ENCODE data around the gene DNAH10.
"Not testable (repeated sequence)": the region's sequence is repeated elsewhere in the genome, so short reads cannot be mapped to it uniquely, and the experiment has no call there.

The DNAH10 gene

DNA sequence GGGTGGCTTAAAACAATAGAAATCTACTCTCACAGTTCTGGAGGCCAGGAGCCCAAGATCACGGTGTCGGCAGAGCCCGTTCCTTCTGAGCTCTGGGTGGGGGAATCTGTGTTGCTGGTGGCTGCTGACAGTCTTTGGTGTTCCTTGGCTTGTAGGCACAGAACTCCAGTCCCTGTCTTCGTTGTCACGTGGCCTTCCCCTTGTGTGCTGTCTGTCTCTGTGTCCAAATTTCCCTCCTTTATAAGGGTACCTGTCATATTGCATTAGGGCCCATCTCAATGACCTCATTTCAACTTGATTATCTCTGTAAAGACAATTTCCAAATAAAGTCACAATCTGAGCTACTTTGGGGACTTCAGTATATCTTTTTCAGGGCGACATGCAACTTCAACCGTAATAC is 128.9 kb downstream of the DNAH10 start:
- no peak for DNase-seq

DNA sequence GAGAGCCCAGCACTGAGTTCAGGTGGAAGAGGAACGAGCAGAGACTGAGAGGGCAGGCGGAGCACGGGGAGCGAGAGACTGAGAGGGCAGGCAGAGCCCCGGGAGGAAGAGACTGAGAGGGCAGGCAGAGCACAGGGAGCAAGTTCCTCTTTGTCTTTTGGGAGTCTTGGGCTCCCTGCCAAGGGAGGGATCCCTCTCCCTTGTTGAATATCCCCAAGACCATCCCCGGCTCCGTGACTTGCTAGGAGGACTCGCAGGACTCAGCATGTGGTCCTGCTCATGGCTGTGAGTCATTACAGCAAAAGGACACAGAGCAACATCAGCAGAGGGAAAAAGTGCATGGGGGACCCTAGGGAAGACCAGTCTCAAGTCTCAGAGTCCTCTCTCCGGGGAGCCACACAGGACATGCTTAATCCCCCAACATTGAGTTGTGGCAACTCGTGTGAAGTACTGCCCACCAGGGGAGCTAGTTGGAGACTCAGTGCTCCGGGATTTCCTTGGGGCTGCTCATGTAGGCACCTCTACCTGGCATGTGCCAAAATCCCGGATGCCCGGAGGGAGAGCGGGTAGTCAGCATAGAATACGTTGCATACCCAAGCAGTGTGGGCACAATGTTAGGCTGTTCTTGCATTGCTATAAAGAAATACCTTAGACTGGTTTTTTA is 129.5 kb downstream of the DNAH10 start:
- DNase-seq, result no peak

DNA sequence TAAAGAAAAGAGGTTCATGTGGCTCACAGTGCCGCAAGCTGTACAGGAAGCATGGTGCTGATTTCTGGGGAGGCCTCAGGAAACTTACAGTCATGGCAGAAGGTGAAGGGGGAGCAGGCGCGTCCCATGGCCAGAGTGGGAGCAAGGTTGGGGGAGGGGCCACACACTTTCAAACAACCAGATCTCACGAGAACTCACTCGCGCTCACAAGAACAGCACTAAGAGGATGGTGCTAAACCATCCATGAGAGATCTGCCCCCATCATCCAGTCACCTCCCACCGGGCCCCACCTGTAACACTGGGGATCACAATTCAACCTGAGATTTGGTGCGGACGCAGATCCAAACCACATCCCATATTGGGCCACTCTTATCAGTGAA is 130.1 kb downstream of the DNAH10 start:
- no peak for DNase-seq

DNA sequence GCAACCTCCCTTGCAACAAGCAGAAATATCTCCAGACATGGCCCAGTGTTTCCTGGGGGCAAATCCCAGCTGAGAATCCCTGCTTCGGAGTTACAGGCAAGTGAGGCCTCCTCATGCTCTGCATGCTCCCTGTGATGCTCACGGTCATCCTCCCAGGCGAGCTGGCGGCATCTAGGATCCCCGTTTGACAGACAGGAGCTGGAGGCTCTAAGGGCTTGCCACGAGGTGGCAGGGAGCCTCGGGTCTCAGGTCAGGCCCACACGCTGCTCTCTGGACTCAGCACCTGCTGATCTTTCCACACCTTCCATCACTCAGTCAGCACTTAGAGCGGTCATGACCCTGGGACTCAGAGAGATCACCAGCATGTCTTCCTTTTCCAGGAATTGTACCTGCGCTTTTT is 130.8 kb downstream of the DNAH10 start:
- DNase-seq, result no peak

DNA sequence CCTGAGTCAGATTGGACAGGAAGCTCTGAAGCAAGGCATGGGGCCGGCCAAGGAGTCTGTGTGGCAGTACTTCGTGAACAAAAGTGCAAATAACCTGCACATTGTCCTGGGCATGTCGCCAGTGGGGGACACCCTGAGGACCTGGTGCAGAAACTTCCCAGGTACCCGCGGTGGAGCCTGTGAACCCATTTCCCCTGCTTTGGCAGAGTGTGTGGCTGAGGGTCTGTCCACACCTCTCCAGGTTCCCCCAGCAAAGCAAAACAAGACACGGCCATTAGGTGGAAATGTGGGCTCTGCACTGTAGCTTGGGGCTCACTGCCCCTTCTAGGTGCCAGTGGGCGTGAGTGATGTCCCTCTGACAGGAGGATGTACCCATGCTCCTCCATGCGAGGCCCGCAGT is 131.2 kb downstream of the DNAH10 start:
- DNase-seq, result no peak

DNA sequence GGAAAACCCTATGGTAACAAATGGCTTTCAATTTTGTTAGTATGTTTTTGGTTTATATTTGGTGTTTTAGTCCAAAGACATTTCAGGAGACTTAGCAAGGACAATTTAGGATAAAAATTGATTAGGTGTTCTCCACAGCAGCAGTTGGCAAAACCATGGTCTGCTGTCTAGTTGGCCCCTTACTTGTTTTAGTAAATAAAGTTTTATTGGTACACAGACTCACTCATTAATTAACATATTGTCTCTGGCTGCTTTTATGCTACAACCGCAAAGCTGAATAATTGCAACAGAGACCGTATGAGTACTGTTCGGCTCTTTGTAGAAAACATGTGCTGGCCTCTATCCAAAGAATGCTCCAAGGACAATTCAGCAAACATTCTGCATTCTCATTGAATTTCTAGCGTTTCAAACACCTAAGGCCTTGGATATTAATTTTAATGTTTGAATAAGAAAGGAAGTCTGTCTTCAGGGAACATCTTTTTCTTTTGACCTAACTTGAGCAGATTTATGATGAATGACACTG is 132.8 kb downstream of the DNAH10 start:
- no peak for DNase-seq

DNA sequence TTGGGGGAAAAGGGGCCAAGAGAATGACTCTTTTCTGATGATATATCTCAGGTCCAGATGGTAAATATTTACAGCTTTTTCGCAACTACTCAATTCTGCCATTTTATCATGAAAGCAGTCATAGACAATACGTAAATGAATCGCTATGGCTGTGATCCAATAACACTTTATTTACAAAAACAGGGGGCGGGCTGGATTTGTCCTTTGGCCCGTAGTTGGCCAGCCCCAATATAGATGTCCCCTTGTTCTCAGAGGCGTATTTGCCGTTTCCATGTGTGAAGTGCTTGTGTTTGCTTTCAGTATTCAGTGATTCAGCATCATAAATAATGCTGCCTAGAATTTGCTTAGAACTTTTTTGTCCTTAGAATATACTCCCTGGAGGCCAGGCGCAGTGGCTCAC is 133.3 kb downstream of the DNAH10 start:
- no peak for DNase-seq

DNA sequence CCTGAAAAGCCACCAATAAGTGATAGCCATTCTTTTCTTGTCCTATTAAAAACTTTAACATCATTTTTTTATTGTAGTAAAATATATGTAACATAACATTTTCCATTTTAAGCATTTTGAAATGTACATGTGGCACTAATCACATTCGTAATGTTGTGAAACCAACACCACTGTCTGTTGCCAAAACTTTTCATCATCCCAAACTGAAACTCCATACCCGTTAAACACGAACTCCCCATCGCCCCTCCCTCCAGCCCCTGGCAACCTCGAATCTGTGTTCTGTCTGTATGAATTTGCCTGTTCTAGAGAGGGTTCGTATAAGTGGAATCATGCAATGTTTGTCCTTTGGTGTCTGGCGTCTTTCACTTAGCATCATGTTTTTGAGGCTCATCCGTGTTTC is 134.7 kb downstream of the DNAH10 start:
- no peak for DNase-seq

DNA sequence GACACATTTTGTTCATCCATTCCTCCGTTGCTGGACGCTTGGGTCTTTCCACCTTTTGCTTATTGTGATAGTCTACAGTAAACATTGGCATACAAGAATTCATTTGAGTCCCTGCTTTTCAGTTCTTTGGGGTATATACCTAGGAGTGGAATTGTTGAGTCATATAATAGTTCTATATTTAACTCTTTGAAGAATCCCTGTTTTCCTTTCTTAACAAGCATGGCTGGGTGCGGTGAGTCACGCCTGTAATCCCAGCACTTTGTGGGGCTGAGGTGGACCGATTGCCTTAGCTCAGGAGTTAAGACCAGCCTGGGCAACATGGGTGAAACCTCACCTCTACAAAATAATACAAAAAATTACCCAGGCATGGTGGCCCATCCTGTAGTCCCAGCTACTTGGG is 135.1 kb downstream of the DNAH10 start:
- peak; percentile 16 for DNase-seq

DNA sequence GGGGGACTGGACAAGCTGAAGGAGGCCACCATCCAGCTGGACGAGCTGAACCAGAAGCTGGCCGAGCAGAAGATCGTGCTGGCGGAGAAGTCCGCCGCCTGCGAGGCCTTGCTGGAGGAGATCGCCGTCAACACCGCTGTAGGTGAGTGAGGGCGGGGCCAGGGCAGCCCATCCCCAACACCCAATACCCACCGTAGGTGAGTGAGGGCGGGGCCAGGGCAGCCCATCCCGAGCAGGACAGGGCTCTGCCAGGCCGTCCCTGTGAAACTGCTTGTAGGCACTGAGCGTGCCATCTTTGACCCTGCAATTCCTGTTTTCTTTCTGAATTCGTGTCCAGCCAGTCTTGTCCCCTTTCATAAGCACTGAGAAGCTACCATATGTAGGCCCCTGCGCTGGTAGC is 136.6 kb downstream of the DNAH10 start:
- DNase-seq, result no peak

DNA sequence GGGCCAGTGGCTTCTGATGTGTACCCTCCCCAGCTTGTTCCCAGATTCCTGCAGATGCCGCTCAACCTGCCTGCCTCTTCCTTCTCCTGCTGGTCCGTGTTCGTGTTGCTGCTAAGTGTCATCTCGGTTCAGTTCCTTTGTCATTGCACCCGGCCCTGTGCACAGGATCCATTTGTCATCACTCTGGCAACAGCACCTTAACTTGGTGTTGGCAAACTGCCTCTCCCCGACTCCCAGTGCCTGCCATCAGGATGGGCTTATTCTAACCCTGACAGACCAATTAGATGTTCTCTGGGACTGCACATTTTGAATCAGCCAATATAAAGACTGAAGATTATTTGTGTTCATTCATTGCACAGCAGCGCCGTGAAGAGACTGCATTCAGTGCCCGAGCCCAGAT is 137.3 kb downstream of the DNAH10 start:
- no peak for DNase-seq

DNA sequence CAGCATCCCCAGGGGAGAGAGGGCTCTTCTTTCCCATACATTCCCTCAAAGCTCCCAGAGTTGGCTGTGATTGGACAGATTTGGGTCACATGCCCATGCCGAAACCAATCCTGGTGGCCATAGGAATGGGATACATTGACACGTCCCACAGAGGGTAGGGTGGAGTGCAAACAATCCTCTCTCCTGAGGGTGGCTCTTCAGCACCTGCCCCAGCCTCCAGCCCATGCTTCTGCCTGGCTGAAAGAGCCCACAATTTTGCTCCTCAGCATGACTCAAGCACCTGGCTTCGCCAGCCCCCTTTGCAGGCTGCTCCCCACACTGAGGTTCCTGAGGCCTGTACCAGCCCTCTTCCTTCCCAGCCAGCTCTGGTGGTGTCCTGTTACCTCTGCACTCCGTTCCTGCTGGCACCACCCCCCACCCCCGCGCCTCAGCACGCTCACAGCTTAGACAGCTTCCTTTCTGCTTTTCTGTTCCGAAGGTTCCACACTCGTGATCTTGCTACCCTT is 138.8 kb downstream of the DNAH10 start:
- DNase-seq, result no peak

DNA sequence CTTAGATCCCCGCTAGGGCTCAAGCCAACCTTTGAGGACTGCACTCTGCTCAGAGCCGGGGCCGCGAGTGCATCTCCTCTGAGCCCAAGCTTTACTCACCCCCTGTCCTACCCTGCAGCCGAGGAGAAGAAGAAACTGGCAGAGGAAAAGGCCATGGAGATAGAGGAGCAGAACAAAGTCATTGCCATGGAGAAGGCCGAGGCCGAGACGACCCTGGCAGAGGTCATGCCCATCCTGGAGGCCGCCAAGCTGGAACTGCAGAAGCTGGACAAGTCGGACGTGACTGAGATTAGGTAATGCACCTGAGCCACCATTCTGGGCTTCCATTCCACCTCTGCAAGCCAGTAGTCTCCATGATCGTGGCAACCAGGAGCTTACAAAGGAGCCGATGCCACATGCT is 140.7 kb downstream of the DNAH10 start:
- DNase-seq, result no peak

DNA sequence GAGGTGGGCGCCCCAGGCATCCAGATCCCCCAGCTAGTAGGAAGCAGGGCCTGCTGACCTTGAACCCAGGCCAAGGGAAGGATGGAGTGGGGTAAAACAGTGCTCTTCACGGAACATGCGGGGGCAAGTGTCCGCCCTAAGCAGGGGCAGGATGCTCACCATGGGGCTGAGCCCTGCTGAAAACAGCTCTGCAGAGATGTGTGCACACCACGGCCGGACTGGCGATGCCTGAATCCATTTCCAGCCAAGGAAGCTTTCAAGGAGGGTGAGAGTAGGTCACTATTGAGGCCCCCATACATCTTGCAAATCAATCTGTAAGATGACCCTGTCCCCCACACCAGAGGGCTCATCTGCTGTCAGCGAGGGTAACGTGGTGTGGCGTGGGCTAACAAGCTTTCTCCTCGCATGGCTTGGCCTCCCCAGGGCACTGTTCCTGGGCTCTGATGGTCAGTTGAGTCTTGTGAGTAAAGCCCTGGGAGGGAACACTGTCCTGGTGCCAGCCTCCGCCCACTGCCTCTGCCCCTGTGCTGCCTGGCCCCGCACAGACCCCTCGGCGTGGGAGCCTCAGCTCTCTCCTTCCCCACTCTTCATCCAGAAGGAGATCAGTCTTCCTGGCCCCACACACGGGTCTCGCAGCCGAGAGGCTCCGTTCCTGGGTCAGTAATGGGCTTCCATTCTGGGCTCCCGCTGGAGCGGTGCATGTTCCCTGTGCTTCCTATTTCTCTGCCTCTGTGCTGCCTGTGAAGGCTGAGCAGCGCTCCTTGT is 141.4 kb downstream of the DNAH10 start:
- DNase-seq, result no peak

DNA sequence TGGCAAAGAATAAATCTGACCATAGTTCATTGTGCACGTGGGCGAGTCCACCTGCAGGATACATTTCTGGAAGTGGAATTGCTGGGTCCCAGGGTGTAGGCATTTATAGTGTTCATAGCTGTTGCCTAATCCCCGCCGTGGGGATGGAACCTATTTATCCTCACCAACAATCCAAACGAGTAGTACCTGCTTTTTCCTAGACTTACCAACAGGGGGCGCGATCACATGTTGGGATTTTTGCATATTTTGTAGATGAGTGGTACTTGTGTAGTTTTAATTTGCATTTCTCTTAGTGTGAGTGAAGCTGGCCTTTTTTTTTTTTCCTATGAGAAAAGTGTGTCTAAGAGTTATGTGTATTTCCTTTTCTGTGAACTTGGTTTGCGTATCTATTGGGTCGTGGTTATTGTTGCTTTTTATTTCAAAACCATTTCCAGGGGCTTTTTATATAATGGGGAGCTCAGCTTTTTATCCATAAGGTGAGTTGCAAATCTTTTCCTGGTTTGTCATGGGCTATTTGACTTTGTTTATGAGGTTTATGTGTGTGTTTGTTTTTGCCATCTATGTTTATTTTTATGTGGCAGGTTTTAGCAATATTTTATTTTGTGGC is 143.3 kb downstream of the DNAH10 start:
- DNase-seq, result peak; percentile 54

DNA sequence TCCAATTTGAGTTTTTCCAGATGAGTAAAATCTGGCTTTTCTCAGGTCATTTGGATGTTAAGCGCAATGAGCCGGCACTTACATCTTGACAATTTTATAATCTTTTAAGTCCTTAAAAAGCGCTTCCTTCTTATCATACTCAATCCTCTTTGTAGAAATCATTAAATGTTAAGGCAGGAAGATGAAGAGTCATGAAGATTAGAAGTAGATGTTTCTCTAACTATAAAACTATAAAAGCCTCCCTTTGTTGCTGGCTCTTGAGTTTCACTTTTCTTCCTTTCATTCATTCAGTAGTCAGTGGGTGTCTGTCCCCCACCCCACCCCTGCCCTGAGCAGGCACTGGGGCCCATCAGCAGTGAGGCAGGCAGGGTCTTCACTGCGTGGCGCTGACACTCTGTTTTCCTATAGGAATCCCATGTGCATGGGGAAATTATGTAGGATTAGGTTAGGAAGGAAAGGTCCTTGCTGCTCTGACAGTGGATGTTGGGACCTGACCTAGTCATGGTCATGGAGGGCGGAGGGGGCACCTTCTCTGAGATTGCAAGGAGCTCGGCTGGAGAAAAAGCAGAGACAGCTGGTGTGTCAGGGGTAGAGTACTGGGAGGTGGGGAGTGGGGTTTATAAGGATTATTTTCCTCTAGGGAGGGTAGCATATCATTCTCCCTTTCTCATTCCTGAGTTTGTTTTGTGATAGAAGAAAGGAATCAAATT is 144.8 kb downstream of the DNAH10 start:
- no peak for DNase-seq

DNA sequence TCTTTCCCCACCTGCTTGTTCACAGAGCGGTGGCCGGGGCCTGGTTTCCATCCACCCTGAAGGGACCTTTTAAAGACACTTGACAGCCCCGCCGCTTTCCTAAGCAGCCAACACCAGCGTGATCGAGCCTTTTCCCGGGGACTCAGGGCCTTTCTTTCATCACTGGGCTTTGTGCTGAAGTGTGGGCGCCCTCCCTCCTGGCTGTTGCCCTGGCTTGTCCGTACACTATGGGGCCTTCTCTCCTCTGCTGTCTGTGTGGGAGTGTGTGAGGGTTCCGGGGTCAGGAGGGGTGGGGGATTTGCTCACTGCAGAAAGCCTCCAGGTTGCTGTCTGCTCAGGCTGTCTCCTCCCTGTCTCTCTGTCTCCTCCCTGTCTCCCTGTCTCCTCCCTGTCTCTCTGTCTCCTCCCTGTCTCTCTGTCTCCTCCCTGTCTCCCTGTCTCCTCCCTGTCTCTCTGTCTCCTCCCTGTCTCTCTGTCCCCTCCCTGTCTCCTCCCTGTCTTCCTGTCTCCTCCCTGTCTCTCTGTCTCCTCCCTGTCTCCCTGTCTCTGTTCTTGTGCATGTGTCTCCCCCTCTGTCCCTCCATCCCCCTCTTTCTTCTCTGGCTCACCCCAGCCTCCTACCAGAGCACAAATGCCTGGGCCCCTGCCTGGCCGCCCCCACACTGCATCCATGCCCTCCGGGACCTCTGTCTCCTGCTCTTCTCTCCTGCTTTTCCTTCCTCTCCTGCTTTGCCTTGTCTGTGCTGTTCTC is 145.8 kb downstream of the DNAH10 start:
- no peak for DNase-seq

DNA sequence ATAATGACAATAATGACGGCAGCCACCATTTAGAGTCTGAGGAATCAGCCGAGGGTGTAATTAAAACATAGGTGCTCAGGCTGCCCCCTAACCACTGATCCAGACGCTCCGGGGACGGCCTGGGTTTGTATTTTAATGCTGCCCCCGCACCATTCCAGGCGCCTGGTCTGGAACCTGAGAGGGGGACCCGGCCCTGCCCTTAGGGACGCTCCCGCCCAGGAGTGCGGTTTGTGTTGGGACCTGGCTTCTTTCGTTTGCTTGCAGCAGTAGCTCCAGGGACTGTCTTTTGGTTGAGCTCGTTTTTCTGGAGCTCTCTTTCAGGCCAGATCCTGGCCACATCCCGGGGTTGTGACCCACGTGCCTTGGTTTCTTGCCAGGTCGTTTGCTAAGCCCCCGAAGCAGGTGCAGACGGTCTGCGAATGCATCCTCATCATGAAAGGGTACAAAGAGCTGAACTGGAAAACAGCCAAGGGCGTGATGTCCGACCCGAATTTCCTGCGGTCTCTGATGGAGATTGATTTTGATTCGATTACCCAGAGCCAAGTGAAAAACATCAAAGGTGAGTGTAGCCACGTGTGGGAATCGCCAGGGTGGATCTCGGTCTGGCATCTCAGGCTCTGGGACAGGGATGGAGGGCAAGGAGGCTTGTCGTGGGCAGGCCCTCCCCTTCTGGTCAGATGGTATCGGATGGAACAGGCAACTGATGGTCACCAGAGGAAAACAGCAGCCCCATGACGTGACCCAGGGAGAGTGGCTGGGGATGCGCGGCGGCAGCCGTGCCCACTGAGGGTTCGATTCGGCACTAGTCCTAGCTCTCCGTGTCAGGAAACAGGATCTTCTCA is 147.0 kb downstream of the DNAH10 start:
- DNase-seq, result no peak

DNA sequence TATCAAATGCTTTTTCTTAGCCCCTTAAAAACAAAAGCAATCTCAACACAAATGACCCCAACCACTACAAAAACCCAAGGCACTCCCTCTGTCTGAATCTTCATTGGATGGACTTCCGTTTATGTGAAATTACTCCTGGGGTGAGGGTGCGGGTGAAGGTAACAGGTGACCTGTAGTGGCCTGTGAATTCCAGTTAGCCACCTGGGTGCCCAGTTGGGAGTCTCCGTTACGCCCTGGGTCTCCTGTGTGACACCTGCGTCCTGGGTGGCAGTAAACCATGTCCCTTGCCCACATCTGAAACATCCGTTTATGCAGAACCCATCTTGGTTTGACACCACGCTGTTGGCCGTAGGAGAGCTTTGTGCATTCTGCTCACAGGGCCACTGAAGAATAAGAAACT is 148.0 kb downstream of the DNAH10 start:
- no peak for DNase-seq

DNA sequence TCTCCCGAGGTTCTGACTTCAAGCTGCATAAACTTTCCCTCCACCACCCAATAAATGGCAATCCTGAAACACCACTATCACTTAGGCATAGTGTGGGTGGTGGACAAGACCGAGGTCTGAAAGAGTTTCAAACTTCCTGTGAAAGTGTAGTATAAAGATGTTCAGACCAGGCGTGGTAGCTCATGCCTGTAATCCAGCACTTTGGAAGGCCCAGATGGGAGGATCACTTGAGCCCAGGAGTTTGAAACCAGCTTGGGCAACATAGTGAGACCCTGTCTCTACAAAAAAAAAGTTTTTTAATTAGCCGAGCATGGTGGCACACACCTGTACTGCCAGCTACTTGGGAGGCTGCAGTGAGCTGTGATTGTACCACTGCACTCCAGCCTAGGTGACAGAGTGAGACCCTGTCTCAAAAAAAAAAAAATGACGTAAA is 148.7 kb downstream of the DNAH10 start:
- DNase-seq, result no peak

DNA sequence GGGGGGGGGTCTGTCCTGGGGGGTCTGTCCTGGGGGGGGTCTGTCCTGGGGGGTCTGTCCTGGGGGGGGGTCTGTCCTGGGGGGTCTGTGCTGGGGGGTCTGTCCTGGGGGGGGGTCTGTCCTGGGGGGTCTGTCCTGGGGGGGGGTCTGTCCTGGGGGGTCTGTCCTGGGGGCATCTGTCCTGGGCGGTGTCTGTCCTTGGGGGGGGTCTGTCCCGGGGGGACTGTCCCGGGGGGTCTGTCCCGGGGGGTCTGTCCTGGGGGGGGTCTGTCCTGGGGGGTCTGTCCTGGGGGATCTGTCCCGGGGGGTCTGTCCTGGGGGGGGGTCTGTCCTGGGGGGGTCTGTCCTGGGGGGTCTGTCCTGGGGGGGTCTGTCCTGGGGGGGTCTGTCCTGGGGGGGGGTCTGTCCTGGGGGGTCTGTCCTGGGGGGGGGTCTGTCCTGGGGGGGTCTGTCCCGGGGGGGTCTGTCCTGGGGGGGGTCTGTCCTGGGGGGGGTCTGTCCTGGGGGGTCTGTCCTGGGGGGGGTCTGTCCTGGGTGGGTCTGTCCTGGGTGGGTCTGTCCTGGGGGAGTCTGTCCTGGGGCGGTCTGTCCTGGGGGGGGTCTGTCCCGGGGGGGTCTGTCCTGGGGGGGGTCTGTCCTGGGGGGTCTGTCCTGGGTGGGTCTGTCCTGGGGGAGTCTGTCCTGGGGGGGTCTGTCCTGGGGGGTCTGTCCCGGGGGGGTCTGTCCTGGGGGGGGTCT is 149.7 kb downstream of the DNAH10 start:
- not testable (repeated sequence) for DNase-seq
